Heart left ventricle (tissue), 16 donors: ENCODE data around the gene TBCE. TPM values are rescaled to one million over a fixed set of nuclear protein-coding genes. Genes with fewer than 3 reads are reported as not detected.
A peak's percentile ranks its signal among the peaks of the same experiment; 100 is the strongest.

Source experiments
- ATAC-seq, 4 donors: fragments of 200-7000 bp; cut with Tn5 transposase; one replicate each; pipeline ENCODE4 v1.9.1; 2020 to 2022; ENCODE audit warnings: moderate library complexity in 4 of 4, mild to moderate bottlenecking in 3 of 4, moderate number of reproducible peaks in 1 of 4
- DNase-seq, 5 donors: peaks; one replicate each; pipeline ENCODE4 v3.0.0-alpha.2; 2020
- H3K27ac ChIP-seq, 12 donors: fragments of 200-600 bp; sonication (generic) in 4 of 12; one replicate each; pipeline versions ENCODE4 v1.5.0 to v1.8.0; 2016 to 2022; ENCODE audit warnings: mild to moderate bottlenecking in 2 of 12
- H3K27me3 ChIP-seq, 9 donors: fragments of 200-600 bp; sonication (generic) in 2 of 9; one replicate each; pipeline versions ENCODE4 v1.5.1 to v1.8.0; 2016 to 2022; ENCODE audit warnings: mild to moderate bottlenecking in 3 of 9
- H3K36me3 ChIP-seq, 9 donors: fragments of 200-600 bp; sonication (generic) in 2 of 9; one replicate each; pipeline versions ENCODE4 v1.5.0 to v1.8.0; 2018 to 2022; ENCODE audit warnings: mild to moderate bottlenecking in 2 of 9
- H3K4me1 ChIP-seq, 12 donors: fragments of 200-600 bp; sonication (generic) in 4 of 12; one replicate each; pipeline versions ENCODE4 v1.5.0 to v1.8.0; 2016 to 2022; ENCODE audit warnings: mild to moderate bottlenecking in 3 of 12
- H3K4me3 ChIP-seq, 12 donors: fragments of 200-600 bp; sonication (generic) in 4 of 12; one replicate each; pipeline versions ENCODE4 v1.5.0 to v1.8.0; 2017 to 2022; ENCODE audit warnings: mild to moderate bottlenecking in 9 of 12, moderate library complexity in 4 of 12
- H3K9me3 ChIP-seq, 12 donors: fragments of 200-600 bp; sonication (generic) in 4 of 12; one replicate each; pipeline versions ENCODE4 v1.5.0 to v1.8.0; 2016 to 2022; ENCODE audit warnings: mild to moderate bottlenecking in 1 of 12
- POLR2A ChIP-seq, 2 donors: fragments of 450-650 bp; IDR thresholded peaks; one replicate each; pipeline ENCODE4 v1.6.1; 2017; ENCODE audit warnings: antibody characterized with exemption in 2 of 2, mild to moderate bottlenecking in 2 of 2, moderate library complexity in 2 of 2
- WGBS, 4 donors: extraction: QIAGEN DNeasy Blood & Tissue Kit in 2 of 4; methylation state at CpG; one replicate each; pipeline versions ENCODE4 v1.1.5 to v1.1.7; 2013 to 2018; 5-methylcytosine and 5-hydroxymethylcytosine counted together
- intact Hi-C, 10 donors: fragments of 100-400 bp; cut with DNase I; formaldehyde crosslinking; loops; one replicate each; pipeline versions ENCODE4 v1.11.1 to v1.14.2; 2022
- polyA plus RNA-seq, 2 donors: library from polyadenylated mRNA; stranded (reverse); fragments of 200-250 nt; gene quantifications; one replicate each; pipeline ENCODE4 v1.2.3, GENCODE V29; 2013
- total RNA-seq, 9 donors: library from RNA; depleted of rRNA in 2 of 9; stranded (reverse); fragments of >200 nt in 2 of 9; fragmentation: NEBNext Ultra II Directional in 3 of 9; extraction: Animal tissue kit (Norgen Biotek cat#: 25700) in 3 of 9; gene quantifications; one replicate each; pipeline versions ENCODE4 v1.1.0 to v1.2.4, GENCODE V29; 2016 to 2023
- TF ChIP-seq, protein P1 (sequence below), 12 donors: fragments of 200-600 bp; sonication (generic) in 4 of 12; IDR thresholded peaks; one replicate each; pipeline versions ENCODE4 v1.5.0 to v1.8.0; 2018 to 2022; ENCODE audit warnings: antibody characterized with exemption in 12 of 12, mild to moderate bottlenecking in 5 of 12
- donor health status: ischemic (EF 13 %, LVEDD 7.1; RV severe dilation, severe dysfunction).
- donor health status: healthy with polysubstance abuse.
- donor health status: DM: no; HTN: yes; CAD: no.
- donor health status: DM: no; HTN: no; CAD: no.
- donor health status: ischemic (EF 25% LVEDD 6.9; RV normal size, moderate dysfunction).
- donor health status: ischemic (EF 25% LVEDD 5.7; RV mildly dilated, moderate dysfunction).
- donor health status: healthy.
- donor health status: DM: yes; HTN: yes; CAD: no.
- donor health status: ischemic (EF 35%, LVEDD 5.7; RV mildly dilated, moderate dysfunction).
- donor health status: nonischemic (EF 11% LVEDD 7.7; RV severe dilation, severe dysfunction).
- donor health status: DM: yes; HTN: yes; CAD: no.
- donor health status: PGD.
- donor health status: ischemic (EF 29% LVEDD 5.4; RV normal size, mild dysfunction).
- donor health status: nonischemic (EF 23%, LVEDD 6.1; RV moderate dilation, normal function).

TBCE gene
- total and polyA plus RNA-seq, 11 donors: 15.2 to 39.5 (median 18.2) TPM

DNA sequence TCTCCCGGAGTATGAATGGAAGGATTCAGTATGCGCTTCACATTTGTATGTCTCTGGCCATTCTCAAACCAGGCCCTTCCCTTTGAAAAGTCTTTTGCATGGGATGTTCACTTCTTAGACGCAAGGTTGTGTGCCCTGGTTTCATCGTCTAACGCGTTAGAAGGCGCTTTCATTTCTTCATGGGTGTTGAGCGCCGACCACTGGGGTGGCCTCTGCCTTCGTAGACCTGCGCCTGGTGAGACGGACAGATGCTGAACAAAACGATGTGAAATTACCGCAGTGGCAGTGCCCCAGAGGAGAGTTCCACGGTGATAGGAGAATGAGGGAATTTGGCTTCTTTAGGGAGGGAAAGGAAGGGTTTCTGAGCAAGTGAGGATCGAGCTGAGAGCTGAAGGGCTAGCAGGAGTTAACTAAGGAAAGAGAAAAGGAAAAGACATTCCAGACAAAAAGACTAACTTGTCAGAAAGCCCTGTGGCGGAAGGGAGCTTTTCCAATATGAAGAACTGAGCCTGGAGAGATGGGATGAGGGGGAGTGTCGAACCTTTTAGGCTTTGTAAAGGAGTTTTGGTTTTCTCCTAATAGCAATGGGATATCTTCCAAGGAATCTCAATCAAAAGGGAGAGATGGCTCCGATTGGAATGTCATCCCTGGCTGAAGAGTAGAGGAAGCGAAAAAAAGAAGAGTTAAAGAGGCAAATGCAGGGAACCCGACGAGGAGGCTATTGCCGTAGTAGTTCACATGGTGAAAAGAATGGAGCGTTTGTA is 37.9 kb upstream of the TBCE start:
- intact Hi-C loops: loop anchor here (2.0 to 10.0 kb wide), 11 partner anchors 37 to 173 kb away; partner anchors contain the start of genes TBCE (in 4 of the 10), B3GALNT2 (in 1 of the 10) and RBM34 (in 1 of the 10)
- Histone ChIP-seq H3K27me3 (no peaks in the 10 kb centered on the region), H3K4me1 (peaks cover 16 to 62% (median 56%) of the 10 kb centered on the region in 12 donors), H3K36me3 (peaks cover 0 to 2% (median 0%) of the 10 kb centered on the region in 9 donors), H3K9me3 (no peaks in the 10 kb centered on the region), H3K27ac (peak overlapping the region; percentile 88 to 96 (median 92)), H3K4me3 (peak overlapping the region; percentile 55 to 96 (median 82))
- 2 to 4% (median 3%) methylated on average over 24 of the region's 24 CpGs for WGBS, 4 donors
- ATAC-seq (no peak), DNase-seq (peak in 2 of 5 donors; percentile 15 to 31)
- TF ChIP-seq, protein P1, sequence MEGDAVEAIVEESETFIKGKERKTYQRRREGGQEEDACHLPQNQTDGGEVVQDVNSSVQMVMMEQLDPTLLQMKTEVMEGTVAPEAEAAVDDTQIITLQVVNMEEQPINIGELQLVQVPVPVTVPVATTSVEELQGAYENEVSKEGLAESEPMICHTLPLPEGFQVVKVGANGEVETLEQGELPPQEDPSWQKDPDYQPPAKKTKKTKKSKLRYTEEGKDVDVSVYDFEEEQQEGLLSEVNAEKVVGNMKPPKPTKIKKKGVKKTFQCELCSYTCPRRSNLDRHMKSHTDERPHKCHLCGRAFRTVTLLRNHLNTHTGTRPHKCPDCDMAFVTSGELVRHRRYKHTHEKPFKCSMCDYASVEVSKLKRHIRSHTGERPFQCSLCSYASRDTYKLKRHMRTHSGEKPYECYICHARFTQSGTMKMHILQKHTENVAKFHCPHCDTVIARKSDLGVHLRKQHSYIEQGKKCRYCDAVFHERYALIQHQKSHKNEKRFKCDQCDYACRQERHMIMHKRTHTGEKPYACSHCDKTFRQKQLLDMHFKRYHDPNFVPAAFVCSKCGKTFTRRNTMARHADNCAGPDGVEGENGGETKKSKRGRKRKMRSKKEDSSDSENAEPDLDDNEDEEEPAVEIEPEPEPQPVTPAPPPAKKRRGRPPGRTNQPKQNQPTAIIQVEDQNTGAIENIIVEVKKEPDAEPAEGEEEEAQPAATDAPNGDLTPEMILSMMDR (IDR thresholded peaks at IDR 0.05): no peak
- TF ChIP-seq POLR2A (IDR thresholded peaks at IDR 0.05): no peak

- H3K27ac ChIP-seq: peak overlapping the region in 1 of 12 donors; percentile 39
- H3K27me3 ChIP-seq: no peaks in the 10 kb centered on the region
- peak overlapping the region in 3 of 12 donors; percentile 1 to 96 (median 10) for H3K4me3 ChIP-seq
- peaks cover 0 to 13% (median 9%) of the 10 kb centered on the region in 9 donors for H3K36me3 ChIP-seq
- no peak for ATAC-seq
- 89 to 90% (median 90%) methylated on average over 5 of the region's 5 CpGs for WGBS, 4 donors
- H3K9me3 ChIP-seq: no peaks in the 10 kb centered on the region
- peaks cover 11 to 46% (median 40%) of the 10 kb centered on the region in 12 donors for H3K4me1 ChIP-seq
- intact Hi-C loops: loop anchor here in 3 of 10 donors (5.0 to 10.0 kb wide), 3 partner anchors 36 to 84 kb away; partner anchors contain the start of gene TBCE (in 1 of the 3)
- TF ChIP-seq POLR2A (IDR thresholded peaks at IDR 0.05): no peak
- TF ChIP-seq, protein P1 (IDR thresholded peaks at IDR 0.05): no peak
- no peak for DNase-seq
Measured at GRCh38 chr1:235330918-235331285, 36.3 kb upstream of the TBCE start.

- TF ChIP-seq POLR2A (IDR thresholded peaks at IDR 0.05): no peak
- TF ChIP-seq, protein P1 (IDR thresholded peaks at IDR 0.05): no peak
- H3K27ac ChIP-seq: no peak overlapping the region
- ATAC-seq (no peak), DNase-seq (no peak)
- peaks cover 7 to 43% (median 35%) of the 10 kb centered on the region in 12 donors for H3K4me1 ChIP-seq
- WGBS, 4 donors: 55 to 65% (median 63%) methylated on average over 3 of the region's 3 CpGs
- no peak overlapping the region for H3K4me3 ChIP-seq
- H3K27me3 ChIP-seq: no peaks in the 10 kb centered on the region
- intact Hi-C loops: loop anchor here in 3 of 10 donors (5.0 to 10.0 kb wide), 3 partner anchors 36 to 83 kb away; partner anchors contain the start of gene TBCE (in 1 of the 3)
- peaks cover 0 to 18% (median 14%) of the 10 kb centered on the region in 9 donors for H3K36me3 ChIP-seq
- no peaks in the 10 kb centered on the region for H3K9me3 ChIP-seq
Measured at GRCh38 chr1:235331401-235331800, 35.8 kb upstream of the TBCE start.

GRCh38 chr1:235336903-235337302 is 30.3 kb upstream of the TBCE start:
- Histone ChIP-seq H3K4me3 (peak overlapping the region in 1 of 12 donors; percentile 28), H3K36me3 (peaks cover 0 to 67% (median 55%) of the 10 kb centered on the region in 9 donors), H3K27me3 (no peaks in the 10 kb centered on the region), H3K9me3 (no peaks in the 10 kb centered on the region), H3K27ac (peak overlapping the region in 2 of 12 donors; percentile 13 to 68), H3K4me1 (peaks cover 0 to 34% (median 19%) of the 10 kb centered on the region in 12 donors)
- ATAC-seq: peak; percentile 89 to 97 (median 96)
- 64 to 74% (median 68%) methylated on average over 4 of the region's 4 CpGs for WGBS, 4 donors
- intact Hi-C loops: loop anchor here in 2 of 10 donors (10.0 kb wide), 2 partner anchors 68 to 78 kb away; no protein-coding TSS in a partner anchor
- TF ChIP-seq POLR2A (IDR thresholded peaks at IDR 0.05): no peak
- TF ChIP-seq, protein P1 (IDR thresholded peaks at IDR 0.05): no peak
- DNase-seq: peak in 1 of 5 donors; percentile 23
